Measurements from ENCODE around the gene POM121L2. TPM values are rescaled to one million over a fixed set of nuclear protein-coding genes. Genes with fewer than 3 reads are reported as not detected.

The POM121L2 gene
- total RNA-seq, 1 donor from 2014 or later: not detected

DNA sequence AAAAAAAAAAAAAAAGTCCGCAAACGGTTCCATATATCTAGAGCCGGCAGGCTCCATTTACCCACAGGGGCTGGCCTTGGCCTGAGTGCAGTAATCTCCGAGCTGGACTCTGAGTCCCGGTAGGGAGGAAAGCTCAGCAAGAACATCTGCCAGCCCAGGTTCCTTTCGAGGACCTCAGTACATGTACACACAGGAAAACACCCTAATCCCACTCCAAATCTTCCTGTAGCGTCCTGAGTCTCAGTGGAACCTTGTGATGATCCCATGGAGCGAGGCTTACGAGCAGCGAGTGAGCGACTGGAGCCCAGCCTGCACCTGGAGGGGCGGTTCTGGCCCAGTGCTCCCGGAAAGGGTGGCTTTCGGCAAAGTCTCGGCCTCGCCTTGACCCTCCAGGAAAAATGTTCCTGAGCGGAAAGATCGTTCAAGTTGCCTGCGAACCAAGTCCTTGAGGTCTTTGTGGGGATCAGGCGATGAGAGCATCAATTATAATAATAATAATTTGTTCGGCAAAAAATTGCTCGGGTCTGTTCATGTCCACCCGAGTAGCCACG is 32.5 kb downstream of the POM121L2 start:
- peaks cover 7% of the 10 kb centered on the region for H3K9me3 Mint-ChIP-seq (ENCODE audit: unreplicated experiment)
- H3K27ac Mint-ChIP-seq (ENCODE audit: unreplicated experiment): peak overlapping the region; percentile 88
- TF ChIP-seq, protein P1, sequence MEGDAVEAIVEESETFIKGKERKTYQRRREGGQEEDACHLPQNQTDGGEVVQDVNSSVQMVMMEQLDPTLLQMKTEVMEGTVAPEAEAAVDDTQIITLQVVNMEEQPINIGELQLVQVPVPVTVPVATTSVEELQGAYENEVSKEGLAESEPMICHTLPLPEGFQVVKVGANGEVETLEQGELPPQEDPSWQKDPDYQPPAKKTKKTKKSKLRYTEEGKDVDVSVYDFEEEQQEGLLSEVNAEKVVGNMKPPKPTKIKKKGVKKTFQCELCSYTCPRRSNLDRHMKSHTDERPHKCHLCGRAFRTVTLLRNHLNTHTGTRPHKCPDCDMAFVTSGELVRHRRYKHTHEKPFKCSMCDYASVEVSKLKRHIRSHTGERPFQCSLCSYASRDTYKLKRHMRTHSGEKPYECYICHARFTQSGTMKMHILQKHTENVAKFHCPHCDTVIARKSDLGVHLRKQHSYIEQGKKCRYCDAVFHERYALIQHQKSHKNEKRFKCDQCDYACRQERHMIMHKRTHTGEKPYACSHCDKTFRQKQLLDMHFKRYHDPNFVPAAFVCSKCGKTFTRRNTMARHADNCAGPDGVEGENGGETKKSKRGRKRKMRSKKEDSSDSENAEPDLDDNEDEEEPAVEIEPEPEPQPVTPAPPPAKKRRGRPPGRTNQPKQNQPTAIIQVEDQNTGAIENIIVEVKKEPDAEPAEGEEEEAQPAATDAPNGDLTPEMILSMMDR (IDR thresholded peaks at IDR 0.05; ENCODE audit: partially characterized antibody, unreplicated experiment): no peak
- H3K4me3 Mint-ChIP-seq (ENCODE audit: unreplicated experiment): peak overlapping the region; percentile 88
- H3K36me3 Mint-ChIP-seq (ENCODE audit: unreplicated experiment): peaks cover 5% of the 10 kb centered on the region
- peaks cover 13% of the 10 kb centered on the region for H3K27me3 Mint-ChIP-seq (ENCODE audit: unreplicated experiment)
- DNase-seq: no peak
- peaks cover 4% of the 10 kb centered on the region for H3K4me1 Mint-ChIP-seq (ENCODE audit: low read depth, unreplicated experiment)

DNA sequence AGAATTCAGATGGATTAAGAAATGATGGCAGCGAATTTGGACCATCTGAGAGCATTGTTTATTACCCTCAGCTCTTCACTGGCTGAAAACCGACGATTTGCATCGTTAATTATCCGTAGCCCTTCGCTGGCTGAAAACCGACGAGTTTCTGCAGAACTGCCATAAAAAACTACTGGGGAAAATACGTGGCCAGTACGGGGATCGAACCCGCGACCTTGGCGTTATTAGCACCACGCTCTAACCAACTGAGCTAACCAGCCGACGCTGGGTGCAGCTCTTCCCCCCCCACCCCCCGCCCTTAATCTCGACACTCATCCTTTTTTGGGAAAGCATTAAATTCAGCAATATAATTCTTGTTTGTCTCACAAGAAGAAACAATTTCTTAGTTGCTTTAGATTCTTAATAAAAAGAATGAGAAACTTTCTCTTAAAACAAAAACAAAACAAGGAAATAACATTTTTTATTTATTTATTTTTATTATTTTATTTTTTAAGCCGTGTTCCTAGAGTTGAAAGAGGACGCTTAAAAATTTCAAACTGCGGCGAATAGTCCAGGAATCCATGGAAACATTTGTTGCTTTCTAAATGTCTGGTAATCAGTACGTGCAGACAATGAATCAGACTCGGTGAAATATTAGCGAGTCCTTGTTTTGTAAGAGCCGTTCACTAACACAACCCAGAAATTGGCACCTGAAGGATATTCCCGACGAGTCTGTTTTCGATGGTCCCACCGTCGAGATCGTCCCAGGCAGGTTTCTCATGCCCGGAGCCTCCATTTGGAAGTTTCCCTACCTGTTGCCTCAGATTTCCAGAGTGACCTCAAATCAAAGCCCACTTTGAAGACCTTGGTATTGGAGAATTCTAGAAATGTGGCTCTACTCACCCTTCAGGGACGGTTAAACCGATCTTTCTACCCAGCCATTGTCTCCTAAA is 36.8 kb downstream of the POM121L2 start:
- Mint-ChIP-seq H3K27ac (ENCODE audit: unreplicated experiment) (no peak overlapping the region), H3K27me3 (ENCODE audit: unreplicated experiment) (peaks cover 12% of the 10 kb centered on the region), H3K36me3 (ENCODE audit: unreplicated experiment) (no peaks in the 10 kb centered on the region), H3K4me3 (ENCODE audit: unreplicated experiment) (no peak overlapping the region), H3K4me1 (ENCODE audit: low read depth, unreplicated experiment) (peaks cover 3% of the 10 kb centered on the region), H3K9me3 (ENCODE audit: unreplicated experiment) (peaks cover 4% of the 10 kb centered on the region)
- TF ChIP-seq, protein P1 (IDR thresholded peaks at IDR 0.05; ENCODE audit: partially characterized antibody, unreplicated experiment): no peak
- no peak for DNase-seq

DNA sequence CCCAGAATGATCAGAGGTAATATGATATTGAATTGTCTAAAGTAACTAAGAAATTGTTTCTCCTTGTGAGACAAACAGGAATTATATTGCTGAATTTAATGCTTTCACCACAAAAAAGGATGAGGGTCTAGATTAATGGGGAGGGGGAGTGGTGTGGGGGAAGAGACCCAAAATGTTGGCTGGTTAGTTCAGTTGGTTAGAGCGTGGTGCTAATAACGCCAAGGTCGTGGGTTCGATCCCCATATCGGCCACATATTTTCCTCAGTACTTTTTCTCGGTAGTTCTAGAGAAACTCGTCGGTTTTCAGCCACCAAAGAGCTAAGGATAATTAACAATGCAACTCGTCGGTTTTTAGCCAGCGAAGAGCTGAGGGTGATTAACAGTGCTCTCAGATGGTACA is 38.3 kb downstream of the POM121L2 start:
- DNase-seq: no peak
- Mint-ChIP-seq H3K27ac (ENCODE audit: unreplicated experiment) (no peak overlapping the region), H3K4me3 (ENCODE audit: unreplicated experiment) (no peak overlapping the region), H3K36me3 (ENCODE audit: unreplicated experiment) (no peaks in the 10 kb centered on the region), H3K9me3 (ENCODE audit: unreplicated experiment) (no peaks in the 10 kb centered on the region), H3K27me3 (ENCODE audit: unreplicated experiment) (peaks cover 10% of the 10 kb centered on the region), H3K4me1 (ENCODE audit: low read depth, unreplicated experiment) (no peaks in the 10 kb centered on the region)
- TF ChIP-seq, protein P1 (IDR thresholded peaks at IDR 0.05; ENCODE audit: partially characterized antibody, unreplicated experiment): no peak

DNA sequence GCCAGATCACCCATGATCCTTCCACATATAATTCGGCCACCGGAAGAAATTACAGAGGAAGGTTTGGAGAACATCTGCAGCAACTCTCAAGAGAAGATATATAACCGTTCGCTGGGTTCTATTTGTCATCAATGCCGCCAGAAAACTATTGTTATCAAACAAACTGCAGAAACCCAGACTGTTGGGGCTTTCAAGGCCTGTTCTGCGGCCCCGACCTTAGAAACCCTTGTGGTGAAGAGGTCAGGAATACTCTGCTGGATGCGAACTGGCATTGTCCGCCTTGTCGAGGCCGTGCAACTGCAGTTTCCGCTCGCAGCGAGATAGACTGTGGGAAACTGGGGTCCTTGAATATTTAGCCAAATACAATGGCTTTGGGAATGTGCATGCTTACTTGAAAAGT is 43.3 kb downstream of the POM121L2 start:
- TF ChIP-seq, protein P1 (IDR thresholded peaks at IDR 0.05; ENCODE audit: partially characterized antibody, unreplicated experiment): no peak
- H3K27ac Mint-ChIP-seq (ENCODE audit: unreplicated experiment): no peak overlapping the region
- H3K4me1 Mint-ChIP-seq (ENCODE audit: low read depth, unreplicated experiment): no peaks in the 10 kb centered on the region
- no peak overlapping the region for H3K4me3 Mint-ChIP-seq (ENCODE audit: unreplicated experiment)
- peaks cover 2% of the 10 kb centered on the region for H3K27me3 Mint-ChIP-seq (ENCODE audit: unreplicated experiment)
- no peaks in the 10 kb centered on the region for H3K36me3 Mint-ChIP-seq (ENCODE audit: unreplicated experiment)
- DNase-seq: no peak
- no peaks in the 10 kb centered on the region for H3K9me3 Mint-ChIP-seq (ENCODE audit: unreplicated experiment)

All from glutamatergic neuron (in vitro differentiated cells).